Measurements from ENCODE around the gene SMURF2.

- TF ChIP-seq EP300 (IDR thresholded peaks at IDR 0.05), result no peak
- no peak for TF ChIP-seq CTCF (IDR thresholded peaks at IDR 0.05)
- no peak for TF ChIP-seq POLR2AphosphoS5 (IDR thresholded peaks at IDR 0.05)
Measured at GRCh38 chr17:64626827-64627226, 35.3 kb downstream of the SMURF2 start.
